Sigmoid colon (tissue), 7 donors: ENCODE data around the gene C17orf100. TPM values are rescaled to one million over a fixed set of nuclear protein-coding genes. Genes with fewer than 3 reads are reported as not detected.

Experiments
- DNase-seq: peaks from one replicate; pipeline ENCODE4 v3.0.0-alpha.2; 2019
- H3K27ac ChIP-seq, 4 donors: fragments of 200-600 bp; sonication (generic); one replicate each; pipeline ENCODE4 v1.5.1; 2016 to 2019; ENCODE audit warnings: mild to moderate bottlenecking in 1 of 4
- H3K27me3 ChIP-seq, 3 donors: fragments of 200-600 bp; sonication (generic); one replicate each; pipeline ENCODE4 v1.5.1; 2019; ENCODE audit warnings: mild to moderate bottlenecking in 1 of 3
- H3K36me3 ChIP-seq, 4 donors: fragments of 200-600 bp; sonication (generic); one replicate each; pipeline ENCODE4 v1.5.1; 2016 to 2019
- H3K4me1 ChIP-seq, 4 donors: fragments of 200-600 bp; sonication (generic); one replicate each; pipeline ENCODE4 v1.5.1; 2017 to 2019
- H3K4me3 ChIP-seq, 4 donors: fragments of 200-600 bp; sonication (generic); one replicate each; pipeline ENCODE4 v1.5.1; 2017 to 2019; ENCODE audit warnings: mild to moderate bottlenecking in 2 of 4, moderate library complexity in 1 of 4
- H3K9me3 ChIP-seq, 4 donors: fragments of 200-600 bp in 3 of 4; sonication (generic) in 3 of 4; one replicate each; pipeline versions ENCODE4 v1.5.1 to v1.6.1; 2013 to 2019
- EP300 ChIP-seq, 4 donors: sonication (generic); formaldehyde crosslinking; IDR thresholded peaks; one replicate each; pipeline ENCODE4 v1.6.1; 2017; ENCODE audit warnings: antibody characterized with exemption in 4 of 4
- POLR2A ChIP-seq, 2 donors: fragments of 450-650 bp; IDR thresholded peaks; one replicate each; pipeline ENCODE4 v1.6.1; 2016; ENCODE audit warnings: antibody characterized with exemption in 2 of 2, mild to moderate bottlenecking in 2 of 2, moderate library complexity in 2 of 2
- POLR2AphosphoS5 ChIP-seq, 4 donors: sonication (generic); formaldehyde crosslinking; IDR thresholded peaks; one replicate each; pipeline ENCODE4 v1.6.1; 2017; ENCODE audit warnings: antibody characterized with exemption in 4 of 4
- WGBS, 2 donors: extraction: QIAGEN DNeasy Blood & Tissue Kit; methylation state at CpG; one replicate each; pipeline ENCODE4 v1.1.7; 2013; 5-methylcytosine and 5-hydroxymethylcytosine counted together
- intact Hi-C: fragments of 100-400 bp; cut with DNase I; formaldehyde crosslinking; loops from one replicate; pipeline ENCODE4 v1.15.1; 2023
- polyA plus RNA-seq, 3 donors: library from polyadenylated mRNA; stranded (reverse); fragments of 200-250 nt; gene quantifications; one replicate each; pipeline ENCODE4 v1.2.3, GENCODE V29; 2013
- total RNA-seq, 4 donors: library from RNA; depleted of rRNA; stranded (reverse); fragments of >200 nt; gene quantifications; one replicate each; pipeline ENCODE4 v1.1.0, GENCODE V29; 2016
- TF ChIP-seq, protein P1 (sequence below), 4 experiments: fragments of 450-650 bp in 3 of 4; fragments of 200-600 bp in 1 of 4; IDR thresholded peaks; one replicate each; pipeline ENCODE4 v1.5.1; 2016 to 2019; ENCODE audit warnings: antibody characterized with exemption in 4 of 4, mild to moderate bottlenecking in 3 of 4, moderate library complexity in 2 of 4
- donor health status: healthy with polysubstance abuse.
- donor health status: Bipolar disorder and iron deficiency.
- donor health status: healthy.

The C17orf100 gene
- total RNA-seq, result 1 to 10 TPM in 3 of 4 donors, under 1 TPM in 1; 0.81 to 2.8 (median 1.7) TPM
- polyA plus RNA-seq, result 1 to 10 TPM; 2.1 to 4.2 (median 2.1) TPM

DNA sequence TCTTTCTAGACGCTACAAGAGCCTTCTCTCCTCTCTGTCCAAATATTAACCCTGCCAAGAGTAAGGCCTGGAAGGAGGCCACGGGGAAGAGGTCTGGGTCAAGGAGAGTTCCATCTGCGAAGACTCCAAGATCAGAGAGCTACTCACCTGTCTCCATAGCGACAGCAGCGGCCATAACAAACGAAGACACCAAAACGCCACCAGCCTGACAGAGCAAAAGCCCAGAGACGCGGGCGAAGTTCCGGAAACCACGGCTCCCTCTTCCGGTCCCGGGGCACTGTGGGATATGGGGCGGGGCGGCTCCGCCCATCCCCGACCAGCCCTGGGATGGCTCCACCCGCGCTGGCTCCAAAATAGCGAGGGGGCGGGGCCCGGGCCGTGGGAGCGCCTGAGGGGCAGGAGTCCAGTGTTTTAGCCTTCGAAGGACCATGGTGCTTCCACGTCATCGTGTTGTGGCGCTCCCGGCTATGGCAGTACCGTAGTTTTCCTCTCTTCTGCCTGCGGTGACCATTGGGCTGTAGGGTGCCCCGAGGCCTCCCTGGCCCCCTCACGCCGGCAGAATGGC is at the start of gene C17orf100, which contains the start of gene MED31:
Gene C17orf100, plus strand, starts transcription at position 409 of the 565 bp plus-strand sequence. Its CDS starts 152 bp downstream, at position 561.
Gene MED31, minus strand, starts transcription at position 252 of the 565 bp plus-strand sequence. Its CDS starts 77 bp downstream, at position 175.
- DNase-seq, result peak; percentile 97
- TF ChIP-seq POLR2AphosphoS5 (IDR thresholded peaks at IDR 0.05) (peak; percentile 68 to 93 (median 91)), POLR2A (IDR thresholded peaks at IDR 0.05) (peak; percentile 56 to 79)
- TF ChIP-seq, protein P1, sequence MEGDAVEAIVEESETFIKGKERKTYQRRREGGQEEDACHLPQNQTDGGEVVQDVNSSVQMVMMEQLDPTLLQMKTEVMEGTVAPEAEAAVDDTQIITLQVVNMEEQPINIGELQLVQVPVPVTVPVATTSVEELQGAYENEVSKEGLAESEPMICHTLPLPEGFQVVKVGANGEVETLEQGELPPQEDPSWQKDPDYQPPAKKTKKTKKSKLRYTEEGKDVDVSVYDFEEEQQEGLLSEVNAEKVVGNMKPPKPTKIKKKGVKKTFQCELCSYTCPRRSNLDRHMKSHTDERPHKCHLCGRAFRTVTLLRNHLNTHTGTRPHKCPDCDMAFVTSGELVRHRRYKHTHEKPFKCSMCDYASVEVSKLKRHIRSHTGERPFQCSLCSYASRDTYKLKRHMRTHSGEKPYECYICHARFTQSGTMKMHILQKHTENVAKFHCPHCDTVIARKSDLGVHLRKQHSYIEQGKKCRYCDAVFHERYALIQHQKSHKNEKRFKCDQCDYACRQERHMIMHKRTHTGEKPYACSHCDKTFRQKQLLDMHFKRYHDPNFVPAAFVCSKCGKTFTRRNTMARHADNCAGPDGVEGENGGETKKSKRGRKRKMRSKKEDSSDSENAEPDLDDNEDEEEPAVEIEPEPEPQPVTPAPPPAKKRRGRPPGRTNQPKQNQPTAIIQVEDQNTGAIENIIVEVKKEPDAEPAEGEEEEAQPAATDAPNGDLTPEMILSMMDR (IDR thresholded peaks at IDR 0.05), result no peak
- H3K4me1 ChIP-seq, result peaks cover 0 to 52% (median 30%) of the 10 kb centered on the region in 4 donors
- H3K4me3 ChIP-seq, result peak within 1 kb of the TSS; percentile 72 to 84 (median 78)
- peaks cover 0 to 31% (median 0%) of the 10 kb centered on the region in 4 donors for H3K36me3 ChIP-seq
- peaks cover 8 to 36% (median 9%) of the 10 kb centered on the region in 3 donors for H3K27me3 ChIP-seq
- no peaks in the 10 kb centered on the region for H3K9me3 ChIP-seq
- peak within 1 kb of the TSS; percentile 81 to 88 (median 86) for H3K27ac ChIP-seq
- WGBS, 2 donors, result 1% methylated on average over 35 of the region's 35 CpGs
- intact Hi-C loops, result loop anchor here (5.0 kb wide), 2 partner anchors 94 to 361 kb away; partner anchors contain the start of genes PITPNM3 and RNASEK

- peaks cover 0 to 14% (median 7%) of the 10 kb centered on the region in 4 donors for H3K4me1 ChIP-seq
- no peak overlapping the region for H3K4me3 ChIP-seq
- WGBS, 2 donors, result 92 to 94% methylated on average over 2 of the region's 2 CpGs
- H3K36me3 ChIP-seq, result peaks cover 0 to 57% (median 9%) of the 10 kb centered on the region in 4 donors
- TF ChIP-seq POLR2AphosphoS5 (IDR thresholded peaks at IDR 0.05) (no peak), EP300 (IDR thresholded peaks at IDR 0.05) (no peak), POLR2A (IDR thresholded peaks at IDR 0.05) (no peak)
- TF ChIP-seq, protein P1 (IDR thresholded peaks at IDR 0.05), result no peak
- intact Hi-C loops, result no loop called here
- no peaks in the 10 kb centered on the region for H3K9me3 ChIP-seq
- DNase-seq, result no peak
- H3K27me3 ChIP-seq, result no peaks in the 10 kb centered on the region
- no peak overlapping the region for H3K27ac ChIP-seq
These were observed 49.4 kb upstream of the C17orf100 start for GRCh38 chr17:6602141-6602540.

DNA sequence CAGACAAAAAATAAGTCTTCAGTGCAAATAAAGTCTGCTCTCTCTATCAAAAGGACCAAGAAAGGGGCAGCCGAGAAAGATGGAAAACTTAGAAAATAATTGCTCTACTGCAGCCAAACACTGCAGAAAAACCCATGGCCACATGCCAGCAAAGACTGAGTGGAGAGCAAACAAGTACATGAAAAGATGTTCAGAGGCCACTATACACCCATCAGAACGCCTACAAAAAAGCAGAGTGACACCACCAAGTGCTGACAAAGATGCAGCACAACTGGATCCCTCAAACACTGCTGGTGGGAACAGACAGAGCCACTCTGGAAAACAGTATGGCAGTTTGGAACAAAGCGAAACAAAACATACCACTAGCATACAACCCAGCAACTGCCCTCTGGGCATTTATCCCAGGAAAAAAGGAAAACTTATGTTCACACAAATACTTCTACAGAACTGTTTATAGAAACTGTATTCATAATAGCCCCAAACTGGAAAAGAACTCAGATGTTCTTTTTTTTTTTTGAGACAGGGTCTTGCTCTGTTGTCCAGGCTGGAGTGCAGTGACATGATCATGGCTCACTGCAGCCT is 47.7 kb upstream of the C17orf100 start:
- Histone ChIP-seq H3K27me3 (no peaks in the 10 kb centered on the region), H3K36me3 (peaks cover 0 to 57% (median 21%) of the 10 kb centered on the region in 4 donors), H3K27ac (peak overlapping the region in 1 of 4 donors; percentile 25), H3K4me1 (peaks cover 0 to 12% (median under 1%) of the 10 kb centered on the region in 4 donors), H3K9me3 (no peaks in the 10 kb centered on the region), H3K4me3 (no peak overlapping the region)
- WGBS, 2 donors, result 72 to 75% methylated on average over 3 of the region's 3 CpGs
- TF ChIP-seq EP300 (IDR thresholded peaks at IDR 0.05), result no peak
- TF ChIP-seq, protein P1 (IDR thresholded peaks at IDR 0.05), result no peak
- no peak for TF ChIP-seq POLR2A (IDR thresholded peaks at IDR 0.05)
- no peak for TF ChIP-seq POLR2AphosphoS5 (IDR thresholded peaks at IDR 0.05)
- DNase-seq, result no peak
- intact Hi-C loops, result no loop called here

GRCh38 chr17:6605142-6605541 is 46.4 kb upstream of the C17orf100 start:
- Histone ChIP-seq H3K36me3 (peaks cover 0 to 58% (median 30%) of the 10 kb centered on the region in 4 donors), H3K27ac (no peak overlapping the region), H3K4me3 (no peak overlapping the region), H3K4me1 (no peaks in the 10 kb centered on the region), H3K9me3 (no peaks in the 10 kb centered on the region), H3K27me3 (no peaks in the 10 kb centered on the region)
- intact Hi-C loops, result no loop called here
- DNase-seq, result no peak
- no peak for TF ChIP-seq EP300 (IDR thresholded peaks at IDR 0.05)
- no peak for TF ChIP-seq POLR2AphosphoS5 (IDR thresholded peaks at IDR 0.05)
- TF ChIP-seq POLR2A (IDR thresholded peaks at IDR 0.05), result no peak
- TF ChIP-seq, protein P1 (IDR thresholded peaks at IDR 0.05), result no peak
- WGBS, 2 donors, result 95% methylated on average over 6 of the region's 6 CpGs
